K562 (cell line): Measurements from ENCODE around the gene ISYNA1. TPM values are rescaled to one million over a fixed set of nuclear protein-coding genes. Genes with fewer than 3 reads are reported as not detected.

Experiments used
- ATF1 ChIP-seq, 2 experiments: fragments of 450-650 bp in 1 of 2; IDR thresholded peaks; 2 replicates each; pipeline ENCODE4 v1.6.1; 2016; ENCODE audit warnings: missing compliant biosample characterization in 1 of 2, missing genetic modification characterization in 1 of 2
- CLOCK ChIP-seq: fragments of 250-450 bp; sonication (Bioruptor Pico); IDR thresholded peaks from 2 replicates; pipeline ENCODE4 v1.4.0; 2020; ENCODE audit warnings: mild to moderate bottlenecking, moderate library complexity, borderline replicate concordance
- CREB1 ChIP-seq, 2 experiments: sonication (generic) in 1 of 2; formaldehyde crosslinking in 1 of 2; IDR thresholded peaks; 2 replicates each; pipeline versions ENCODE4 v1.6.1 to v1.8.0; 2012 to 2022; ENCODE audit warnings: inconsistent platforms in 1 of 2, mild to moderate bottlenecking in 1 of 2, missing genetic modification reagents in 1 of 2, moderate library complexity in 1 of 2
- NRF1 ChIP-seq, 2 experiments: fragments of 450-650 bp; IDR thresholded peaks in 1 of 2; conservative IDR thresholded peaks in 1 of 2; 2 replicates each; pipeline ENCODE4 v1.6.1; 2014; ENCODE audit warnings: mild to moderate bottlenecking in 2 of 2
- PKNOX1 ChIP-seq: fragments of 450-650 bp; IDR thresholded peaks from 2 replicates; pipeline ENCODE4 v1.6.1; 2016
- TBL1XR1 ChIP-seq, 2 experiments: IDR thresholded peaks; 2 replicates each; pipeline ENCODE4 v1.6.1; 2012; ENCODE audit warnings: improper control_type of control experiment in 2 of 2, low read length in 2 of 2, mild to moderate bottlenecking in 1 of 2
- ZC3H4 ChIP-seq: sonication (generic); formaldehyde crosslinking; IDR thresholded peaks from 2 replicates; pipeline ENCODE4 v1.9.0; 2021; ENCODE audit warnings: missing genetic modification reagents, borderline replicate concordance
- ZFX ChIP-seq: sonication (generic); formaldehyde crosslinking; IDR thresholded peaks from 2 replicates; pipeline ENCODE4 v1.8.0; 2022; ENCODE audit warnings: mild to moderate bottlenecking, missing genetic modification reagents, moderate library complexity
- ZNF263 ChIP-seq: sonication (generic); formaldehyde crosslinking; IDR thresholded peaks from 2 replicates; pipeline ENCODE4 v1.8.0; 2022; ENCODE audit warnings: mild to moderate bottlenecking, missing genetic modification reagents, borderline replicate concordance
- ZNF277 ChIP-seq: fragments of 250-450 bp; sonication (Bioruptor Pico); IDR thresholded peaks from 2 replicates; pipeline ENCODE4 v1.8.0; 2022; ENCODE audit warnings: inconsistent platforms, mild to moderate bottlenecking, moderate library complexity, borderline replicate concordance
- polyA plus RNA-seq, 8 experiments: library from polyadenylated mRNA; depleted of rRNA in 4 of 8; stranded (reverse) in 5 of 8; unstranded in 3 of 8; fragments of >200 nt; fragmentation: Nextera tagmentation in 2 of 8; fragmentation: Illumina TruSeq in 1 of 8; extraction: Ambion mirVana in 2 of 8; extraction: Trizol in 1 of 8; gene quantifications; 2 replicates each; pipeline versions ENCODE4 v1.2.1 to v1.2.3, GENCODE V29; 2011 to 2014; ENCODE audit warnings: inconsistent platforms in 1 of 8, missing spikeins in 1 of 8
- total RNA-seq, 7 experiments: library from RNA; depleted of rRNA in 6 of 7; stranded (reverse); fragments of >200 nt in 6 of 7; fragmentation: Illumina TruSeq in 2 of 7; extraction: Trizol in 2 of 7; gene quantifications; 2 replicates each; pipeline versions ENCODE4 v1.2.1 to v1.2.3, GENCODE V29; 2011 to 2021; ENCODE audit warnings: low replicate concordance in 1 of 7

Gene ISYNA1
- total and polyA plus RNA-seq, 9 of the 15 experiments (the other 6 are each of a cell fraction or from before 2014, with no cell fraction given): 21.8 to 460 (median 93.2) TPM

- TF ChIP-seq PKNOX1: no peak
- TF ChIP-seq CLOCK: no peak
- TF ChIP-seq ZNF263 (CRISPR knock-in tag): 0 out of 2 replicates have a peak, but pooled peaks have one; percentile 0
- no peak; the same call in 1 of the 2 replicates for TF ChIP-seq ZC3H4
- TF ChIP-seq ATF1 (CRISPR knock-in tag; IDR thresholded peaks at IDR 0.05): no peak
- peak; percentile 10; the same call in 1 of the 2 replicates for TF ChIP-seq ATF1 (tag; IDR thresholded peaks at IDR 0.05)
- peak; percentile 74 for TF ChIP-seq ZFX (CRISPR knock-in tag)
- TF ChIP-seq NRF1 (conservative IDR thresholded peaks at IDR 0.05 in 1 of 2, IDR thresholded peaks at IDR 0.05 in 1 of 2): peak; percentile 78 to 81
- no peak for TF ChIP-seq ZNF277
- no peak for TF ChIP-seq CREB1 (IDR thresholded peaks at IDR 0.05)
- TF ChIP-seq CREB1 (CRISPR knock-in tag; IDR thresholded peaks at IDR 0.05): 0 out of 2 replicates have a peak, but pooled peaks have one; percentile 35
- 0 out of 4 replicates have a peak, but pooled peaks of 1 of the 2 experiments have one; percentile 7 for TF ChIP-seq TBL1XR1 (IDR thresholded peaks at IDR 0.05; ENCODE audit: low read length in 2 of 2)
Measured at GRCh38 chr19:18436671-18437490, 1.1 kb downstream of the ISYNA1 start (continued).
